Neuron (in vitro differentiated cells): ENCODE data around the gene ZNF217.
"Not testable (repeated sequence)": the region's sequence is repeated elsewhere in the genome, so short reads cannot be mapped to it uniquely, and the experiment has no call there.

Experiments used
- H2AFZ ChIP-seq: one replicate; pipeline ENCODE4 v1.6.1; 2013; ENCODE audit warnings: low read depth, mild to moderate bottlenecking, inconsistent platforms, low read length, moderate library complexity
- H3K27me3 ChIP-seq: one replicate; pipeline ENCODE4 v1.6.1; 2013; ENCODE audit warnings: low read length; ENCODE audit not compliant: insufficient read depth
- H3K36me3 ChIP-seq: one replicate; pipeline ENCODE4 v1.6.1; 2013; ENCODE audit warnings: low read length; ENCODE audit not compliant: insufficient read depth
- H3K4me1 ChIP-seq: one replicate; pipeline ENCODE4 v1.6.1; 2013; ENCODE audit warnings: low read length; ENCODE audit not compliant: insufficient read depth
- H3K4me3 ChIP-seq: 2 replicates; pipeline ENCODE4 v1.5.1; 2013; ENCODE audit warnings: mild to moderate bottlenecking, low read length, moderate library complexity
- H3K9me3 ChIP-seq: one replicate; pipeline ENCODE4 v1.6.1; 2013; ENCODE audit warnings: low read length

Gene ZNF217

GRCh38 chr20:53569606-53570307 is 23.9 kb downstream of the ZNF217 start:
- H3K9me3 ChIP-seq = no peaks in the 10 kb centered on the region
- H2AFZ ChIP-seq = no peak overlapping the region
- no peaks in the 10 kb centered on the region for H3K27me3 ChIP-seq
- peaks cover 70% of the 10 kb centered on the region for H3K36me3 ChIP-seq
- H3K4me3 ChIP-seq = no peak overlapping the region
- no peaks in the 10 kb centered on the region for H3K4me1 ChIP-seq

- H3K36me3 ChIP-seq = peaks cover 63% of the 10 kb centered on the region
- H3K27me3 ChIP-seq = no peaks in the 10 kb centered on the region
- H2AFZ ChIP-seq = no peak overlapping the region
- no peaks in the 10 kb centered on the region for H3K4me1 ChIP-seq
- H3K9me3 ChIP-seq = no peaks in the 10 kb centered on the region
- H3K4me3 ChIP-seq = no peak overlapping the region
Measured at GRCh38 chr20:53569005-53569404, 24.6 kb downstream of the ZNF217 start.

DNA sequence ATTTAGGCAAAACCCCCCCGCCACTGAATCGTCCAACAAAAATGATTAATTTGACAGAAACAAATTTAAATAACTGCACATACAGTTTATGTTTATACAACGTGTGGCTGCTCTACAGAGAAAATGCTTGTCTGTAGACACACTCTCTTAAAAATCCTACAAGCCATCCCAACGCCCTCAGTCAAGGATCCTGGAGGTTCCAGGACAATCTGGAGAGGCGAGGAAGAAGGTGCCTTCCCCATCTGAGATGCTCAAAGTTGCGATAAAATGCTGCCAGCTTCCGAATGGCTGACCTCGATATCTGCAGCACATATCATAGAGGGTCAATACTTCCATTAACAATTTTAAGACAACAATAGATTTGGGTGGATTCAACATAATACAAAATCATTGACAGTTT is 25.3 kb downstream of the ZNF217 start:
- Histone ChIP-seq H2AFZ (no peak overlapping the region), H3K27me3 (no peaks in the 10 kb centered on the region), H3K36me3 (peaks cover 57% of the 10 kb centered on the region), H3K4me1 (no peaks in the 10 kb centered on the region), H3K4me3 (no peak overlapping the region), H3K9me3 (no peaks in the 10 kb centered on the region)

DNA sequence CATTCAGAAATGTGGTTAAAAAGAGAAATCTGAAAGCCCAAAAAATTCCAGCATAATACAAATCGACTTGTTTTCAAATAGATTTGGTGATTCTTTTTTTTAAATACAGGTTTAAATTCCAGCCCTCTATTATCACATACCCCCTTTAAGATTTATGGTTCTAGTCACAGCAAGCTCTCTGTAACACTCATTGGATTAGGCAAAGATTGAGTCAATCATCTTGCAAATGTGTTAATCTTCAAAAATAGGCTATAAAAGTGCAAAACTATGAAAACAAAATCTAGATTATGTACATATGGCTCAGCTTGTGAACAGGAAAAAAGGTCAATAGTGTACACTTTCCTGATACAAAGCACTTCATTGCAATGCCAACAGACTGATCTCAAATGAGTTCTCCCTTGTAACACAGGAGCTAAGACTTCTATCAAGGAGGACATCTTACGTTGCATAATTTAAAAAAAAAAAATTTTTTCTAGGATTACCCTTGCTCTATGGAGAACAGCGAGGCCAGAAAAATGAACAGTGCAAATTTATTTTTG is 26.2 kb downstream of the ZNF217 start:
- H3K4me1 ChIP-seq = no peaks in the 10 kb centered on the region
- no peak overlapping the region for H2AFZ ChIP-seq
- H3K27me3 ChIP-seq = no peaks in the 10 kb centered on the region
- no peaks in the 10 kb centered on the region for H3K9me3 ChIP-seq
- no peak overlapping the region for H3K4me3 ChIP-seq
- peaks cover 48% of the 10 kb centered on the region for H3K36me3 ChIP-seq

GRCh38 chr20:53566623-53567022 is 27.0 kb downstream of the ZNF217 start:
- H2AFZ ChIP-seq, H3K4me1 ChIP-seq, H3K9me3 ChIP-seq, H3K27me3 ChIP-seq, H3K4me3 ChIP-seq: not testable (repeated sequence)
- H3K36me3 ChIP-seq = peaks cover 41% of the 10 kb centered on the region

DNA sequence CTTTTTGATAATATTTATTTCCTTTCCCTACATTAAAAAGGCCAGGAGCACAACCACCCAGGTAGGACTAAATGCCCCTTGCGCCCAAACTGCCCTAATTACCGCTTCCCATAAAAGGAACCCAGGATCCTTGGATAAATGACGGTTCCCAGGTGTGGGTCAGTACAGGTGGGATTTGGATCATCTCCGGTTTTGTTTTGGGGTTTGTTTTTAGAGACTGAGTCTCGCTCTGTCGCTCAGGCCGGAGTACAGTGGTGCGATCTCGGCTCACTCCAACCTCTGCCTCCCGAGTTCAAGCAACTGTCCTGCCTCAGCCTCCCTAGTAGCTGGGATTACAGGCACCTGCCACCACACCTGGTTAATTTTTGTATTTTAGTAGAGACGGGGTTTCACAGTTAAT is 28.4 kb downstream of the ZNF217 start:
- peaks cover 30% of the 10 kb centered on the region for H3K36me3 ChIP-seq
- no peak overlapping the region for H3K4me3 ChIP-seq
- H3K4me1 ChIP-seq = no peaks in the 10 kb centered on the region
- no peak overlapping the region for H2AFZ ChIP-seq
- H3K9me3 ChIP-seq = no peaks in the 10 kb centered on the region
- no peaks in the 10 kb centered on the region for H3K27me3 ChIP-seq

GRCh38 chr20:53562104-53562764 is 31.4 kb downstream of the ZNF217 start:
- H3K4me3 ChIP-seq, H2AFZ ChIP-seq, H3K27me3 ChIP-seq, H3K4me1 ChIP-seq, H3K9me3 ChIP-seq: not testable (repeated sequence)
- H3K36me3 ChIP-seq = peaks cover 12% of the 10 kb centered on the region

GRCh38 chr20:53561505-53561904 is 32.1 kb downstream of the ZNF217 start:
- H3K27me3 ChIP-seq = no peaks in the 10 kb centered on the region
- no peaks in the 10 kb centered on the region for H3K4me1 ChIP-seq
- no peak overlapping the region for H2AFZ ChIP-seq
- H3K4me3 ChIP-seq = no peak overlapping the region
- H3K9me3 ChIP-seq = no peaks in the 10 kb centered on the region
- peaks cover 11% of the 10 kb centered on the region for H3K36me3 ChIP-seq

DNA sequence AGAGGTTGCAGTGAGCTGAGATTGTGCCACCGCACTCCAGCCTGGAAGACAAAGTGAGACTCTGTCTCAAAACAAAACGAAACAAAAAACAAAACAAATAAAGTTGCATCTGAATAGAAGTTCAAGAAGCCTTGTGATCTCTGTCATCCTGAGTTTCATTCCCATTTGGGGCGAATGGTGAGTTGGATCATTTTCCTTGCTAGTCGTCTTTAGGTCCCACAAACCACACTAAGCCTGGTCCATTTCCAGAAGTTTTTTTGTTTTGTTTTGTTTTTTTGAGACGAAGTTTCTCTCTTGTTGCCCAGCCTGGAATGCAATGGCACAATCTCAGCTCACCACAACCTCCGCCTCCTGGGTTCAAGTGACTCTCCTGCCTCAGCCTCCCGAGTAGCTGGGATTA is 33.8 kb downstream of the ZNF217 start:
- no peaks in the 10 kb centered on the region for H3K27me3 ChIP-seq
- H3K4me1 ChIP-seq = no peaks in the 10 kb centered on the region
- no peak overlapping the region for H3K4me3 ChIP-seq
- H3K9me3 ChIP-seq = no peaks in the 10 kb centered on the region
- H3K36me3 ChIP-seq = peaks cover 1% of the 10 kb centered on the region
- H2AFZ ChIP-seq = no peak overlapping the region

- no peaks in the 10 kb centered on the region for H3K4me1 ChIP-seq
- no peaks in the 10 kb centered on the region for H3K36me3 ChIP-seq
- H3K4me3 ChIP-seq = no peak overlapping the region
- H3K9me3 ChIP-seq = no peaks in the 10 kb centered on the region
- H2AFZ ChIP-seq = no peak overlapping the region
- H3K27me3 ChIP-seq = no peaks in the 10 kb centered on the region
Measured at GRCh38 chr20:53557130-53557529, 36.5 kb downstream of the ZNF217 start.

DNA sequence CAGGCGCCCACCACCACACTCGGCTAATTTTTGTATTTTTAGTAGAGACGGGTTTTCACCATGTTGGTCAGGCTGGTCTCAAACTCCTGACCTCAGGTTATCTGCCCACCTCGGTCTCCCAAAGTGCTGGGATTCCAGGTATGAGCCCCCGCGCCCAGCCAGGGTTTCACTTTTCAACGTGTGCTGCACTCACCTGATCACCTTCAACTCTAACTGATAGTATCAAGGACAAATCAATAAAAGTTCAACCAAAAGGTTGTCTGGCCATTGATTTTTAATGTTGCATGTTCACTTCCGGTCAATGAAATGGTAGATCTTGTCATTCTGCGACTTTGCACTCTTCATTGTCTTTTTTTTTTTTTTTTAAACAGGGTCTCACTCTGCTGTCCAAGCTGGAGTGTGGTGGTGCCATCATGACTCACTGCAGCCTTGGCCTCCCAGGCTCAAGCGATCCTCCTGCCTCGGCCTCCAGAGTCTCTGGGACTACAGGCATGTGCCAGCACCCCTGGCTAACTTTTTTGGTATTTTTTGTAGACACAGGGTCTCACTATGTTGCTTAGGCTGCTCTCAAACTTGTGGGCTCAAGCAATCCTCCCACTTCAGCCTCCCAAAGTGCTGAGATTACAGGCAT is 37.3 kb downstream of the ZNF217 start:
- H3K9me3 ChIP-seq = no peaks in the 10 kb centered on the region
- H3K36me3 ChIP-seq = no peaks in the 10 kb centered on the region
- no peak overlapping the region for H2AFZ ChIP-seq
- H3K4me1 ChIP-seq = no peaks in the 10 kb centered on the region
- H3K27me3 ChIP-seq = no peaks in the 10 kb centered on the region
- H3K4me3 ChIP-seq = no peak overlapping the region

DNA sequence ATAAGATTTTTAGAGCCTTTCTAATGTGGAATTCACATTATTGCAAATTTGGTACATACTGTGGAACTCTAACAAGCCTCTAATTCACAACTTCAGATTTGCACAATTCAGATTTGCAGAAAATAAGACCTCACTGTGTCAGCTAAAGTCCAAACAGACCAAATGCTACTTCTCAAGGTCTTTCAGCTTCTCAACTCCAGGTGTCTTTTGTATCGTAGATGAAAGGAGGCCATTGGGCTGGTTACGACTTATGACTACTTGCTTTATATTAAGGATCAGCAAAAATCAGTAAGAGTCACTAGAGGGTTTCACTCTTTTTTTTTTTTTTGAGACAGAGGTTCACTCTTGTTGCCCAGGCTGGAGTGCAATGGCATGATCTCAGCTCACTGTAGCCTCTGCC is 37.8 kb downstream of the ZNF217 start:
- no peaks in the 10 kb centered on the region for H3K27me3 ChIP-seq
- no peaks in the 10 kb centered on the region for H3K36me3 ChIP-seq
- H3K4me1 ChIP-seq = no peaks in the 10 kb centered on the region
- H3K4me3 ChIP-seq = no peak overlapping the region
- no peaks in the 10 kb centered on the region for H3K9me3 ChIP-seq
- H2AFZ ChIP-seq = no peak overlapping the region

GRCh38 chr20:53555081-53555480 is 38.6 kb downstream of the ZNF217 start:
- no peaks in the 10 kb centered on the region for H3K9me3 ChIP-seq
- no peak overlapping the region for H2AFZ ChIP-seq
- no peaks in the 10 kb centered on the region for H3K4me1 ChIP-seq
- H3K27me3 ChIP-seq = no peaks in the 10 kb centered on the region
- H3K4me3 ChIP-seq = no peak overlapping the region
- no peaks in the 10 kb centered on the region for H3K36me3 ChIP-seq
